ENCODE data around the gene ALOXE3. TPM values are rescaled to one million over a fixed set of nuclear protein-coding genes. Genes with fewer than 3 reads are reported as not detected.

ALOXE3 gene
- total RNA-seq, 1 donor from 2014 or later: not detected

DNA sequence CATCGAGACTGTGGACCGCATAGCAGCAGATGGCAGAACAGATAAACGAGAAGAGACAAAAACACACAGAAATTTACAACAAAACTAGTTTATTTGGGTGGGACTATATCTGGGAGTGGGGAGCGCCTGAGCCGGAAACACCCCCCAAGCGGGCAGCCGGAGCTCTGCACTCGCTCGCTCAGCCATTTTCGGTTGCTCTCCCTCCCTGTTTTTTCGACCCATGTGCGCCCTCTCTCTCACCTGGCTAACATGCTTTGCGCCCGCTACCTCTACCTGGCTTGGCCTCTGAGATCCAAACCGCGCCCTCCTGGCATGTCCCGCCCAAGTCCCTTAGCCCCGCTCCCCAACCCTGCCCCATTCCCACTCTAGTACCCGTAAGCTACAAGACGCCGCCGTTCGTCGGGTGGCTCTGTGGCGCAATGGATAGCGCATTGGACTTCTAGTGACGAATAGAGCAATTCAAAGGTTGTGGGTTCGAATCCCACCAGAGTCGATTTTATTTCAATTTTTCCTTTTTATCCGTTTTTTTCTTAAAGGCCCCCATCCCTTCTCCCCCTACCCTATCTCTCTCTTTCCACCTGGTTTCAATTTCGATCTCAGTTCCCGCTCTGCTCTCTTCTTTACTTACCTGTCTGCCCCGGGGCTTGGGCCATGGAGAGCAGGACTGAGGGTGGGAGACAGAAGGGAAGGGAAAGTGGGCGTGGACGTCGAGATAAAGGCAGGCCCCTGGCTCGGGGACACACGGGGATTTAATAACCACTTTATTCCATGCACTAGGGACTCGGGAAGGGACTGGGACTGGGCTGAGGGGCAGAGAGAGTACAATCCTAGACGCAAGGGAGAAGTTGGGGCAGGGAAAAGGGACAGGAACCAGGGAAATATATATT is 2.4 kb upstream of the ALOXE3 start:
- peak; percentile 88 for DNase-seq (ENCODE audit: extremely low spot score, unreplicated experiment)
- peaks cover 60% of the 10 kb centered on the region for H3K4me1 Mint-ChIP-seq (ENCODE audit: unreplicated experiment)

GRCh38 chr17:8119581-8120519 is 1.5 kb upstream of the ALOXE3 start:
- Mint-ChIP-seq H3K4me1 (ENCODE audit: unreplicated experiment) (peaks cover 52% of the 10 kb centered on the region), H3K27me3 (ENCODE audit: unreplicated experiment) (peaks cover 11% of the 10 kb centered on the region), H3K36me3 (ENCODE audit: unreplicated experiment) (no peaks in the 10 kb centered on the region), H3K4me3 (ENCODE audit: unreplicated experiment) (peak overlapping the region; percentile 87), H3K27ac (ENCODE audit: unreplicated experiment) (peak overlapping the region; percentile 95), H3K9me3 (ENCODE audit: unreplicated experiment) (no peaks in the 10 kb centered on the region)
- no peak for TF ChIP-seq CTCF (IDR thresholded peaks at IDR 0.05)
- DNase-seq (ENCODE audit: extremely low spot score, unreplicated experiment): peak; percentile 94

More for the DNA sequence above, 2.4 kb upstream of the ALOXE3 start:
- no peaks in the 10 kb centered on the region for H3K36me3 Mint-ChIP-seq (ENCODE audit: unreplicated experiment)
- peak; percentile 30 for TF ChIP-seq CTCF (IDR thresholded peaks at IDR 0.05)
- peaks cover 4% of the 10 kb centered on the region for H3K27me3 Mint-ChIP-seq (ENCODE audit: unreplicated experiment)
- peak overlapping the region; percentile 87 for H3K4me3 Mint-ChIP-seq (ENCODE audit: unreplicated experiment)
- peak overlapping the region; percentile 95 for H3K27ac Mint-ChIP-seq (ENCODE audit: unreplicated experiment)
- no peaks in the 10 kb centered on the region for H3K9me3 Mint-ChIP-seq (ENCODE audit: unreplicated experiment)

GRCh38 chr17:8118769-8119580 is 661 bp upstream of the ALOXE3 start:
- H3K27me3 Mint-ChIP-seq (ENCODE audit: unreplicated experiment): peaks cover 18% of the 10 kb centered on the region
- peak; percentile 92 for TF ChIP-seq CTCF (IDR thresholded peaks at IDR 0.05)
- H3K4me1 Mint-ChIP-seq (ENCODE audit: unreplicated experiment): peaks cover 44% of the 10 kb centered on the region
- peak overlapping the region; percentile 87 for H3K4me3 Mint-ChIP-seq (ENCODE audit: unreplicated experiment)
- peak; percentile 96 for DNase-seq (ENCODE audit: extremely low spot score, unreplicated experiment)
- H3K36me3 Mint-ChIP-seq (ENCODE audit: unreplicated experiment): no peaks in the 10 kb centered on the region
- no peaks in the 10 kb centered on the region for H3K9me3 Mint-ChIP-seq (ENCODE audit: unreplicated experiment)
- peak overlapping the region; percentile 95 for H3K27ac Mint-ChIP-seq (ENCODE audit: unreplicated experiment)

DNA sequence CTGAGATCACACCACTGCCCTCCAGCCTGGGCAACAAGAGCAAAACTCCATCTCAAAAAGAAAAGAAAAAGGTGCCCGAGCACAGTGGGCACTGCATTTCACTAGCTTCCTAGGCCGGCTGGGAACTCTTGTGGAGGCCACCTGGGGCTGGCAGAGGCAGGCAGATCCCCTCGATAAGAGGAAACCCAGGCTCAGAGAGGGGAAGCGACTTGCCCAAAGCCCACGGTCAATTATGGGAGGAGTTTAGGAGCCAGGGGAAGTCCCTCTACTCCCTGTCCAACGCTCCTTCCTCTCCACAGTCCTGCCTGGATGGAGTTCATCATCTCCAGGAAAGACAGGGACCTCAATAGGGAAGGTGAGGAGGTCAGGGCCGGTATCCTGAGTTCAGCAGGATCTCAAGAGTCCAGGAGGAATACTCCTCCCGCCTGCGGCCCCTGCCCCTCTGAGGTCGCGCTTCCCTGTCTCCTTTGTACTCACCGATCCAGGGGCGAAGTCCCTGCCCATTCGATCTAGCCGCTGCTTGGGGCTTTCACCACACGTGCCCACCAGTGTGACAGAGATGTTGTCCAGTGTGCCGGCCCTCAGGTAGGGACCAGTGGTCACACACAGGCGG is 841 bp downstream of the ALOXE3 start:
- TF ChIP-seq CTCF (IDR thresholded peaks at IDR 0.05): no peak
- H3K36me3 Mint-ChIP-seq (ENCODE audit: unreplicated experiment): no peaks in the 10 kb centered on the region
- peaks cover 29% of the 10 kb centered on the region for H3K27me3 Mint-ChIP-seq (ENCODE audit: unreplicated experiment)
- H3K4me1 Mint-ChIP-seq (ENCODE audit: unreplicated experiment): peaks cover 33% of the 10 kb centered on the region
- H3K27ac Mint-ChIP-seq (ENCODE audit: unreplicated experiment): peak overlapping the region; percentile 95
- H3K4me3 Mint-ChIP-seq (ENCODE audit: unreplicated experiment): peak overlapping the region; percentile 87
- no peaks in the 10 kb centered on the region for H3K9me3 Mint-ChIP-seq (ENCODE audit: unreplicated experiment)
- no peak for DNase-seq (ENCODE audit: extremely low spot score, unreplicated experiment)
